Cardiac muscle cell (in vitro differentiated cells and primary cell): ENCODE measurements around the gene MAEA. TPM values are rescaled to one million over a fixed set of nuclear protein-coding genes. Genes with fewer than 3 reads are reported as not detected.

Source experiments
- DNase-seq, 2 donors: peaks; one replicate each; pipeline versions ENCODE4 v3.0.0 to v3.0.0-alpha.2; 2010 to 2017; ENCODE audit warnings: low read depth in 1 of 2, low spot score in 1 of 2
- H3K27ac ChIP-seq: fragments of 200-600 bp; sonication (generic); 2 replicates; pipeline ENCODE4 v1.5.1; 2016
- H3K27me3 ChIP-seq: fragments of 200-600 bp; sonication (generic); 2 replicates; pipeline ENCODE4 v1.6.0; 2016; ENCODE audit warnings: control low read depth
- H3K36me3 ChIP-seq: fragments of 200-600 bp; sonication (generic); 2 replicates; pipeline ENCODE4 v1.5.1; 2016; ENCODE audit warnings: control low read depth
- H3K4me1 ChIP-seq: fragments of 200-600 bp; sonication (generic); 2 replicates; pipeline ENCODE4 v1.8.1; 2017; ENCODE audit warnings: low read depth, mild to moderate bottlenecking, mixed run types
- H3K4me3 ChIP-seq: fragments of 200-600 bp; sonication (generic); 2 replicates; pipeline ENCODE4 v1.5.1; 2016; ENCODE audit warnings: mild to moderate bottlenecking
- H3K9me3 ChIP-seq: fragments of 200-600 bp; sonication (generic); 2 replicates; pipeline ENCODE4 v1.5.1; 2017; ENCODE audit warnings: low read depth, mild to moderate bottlenecking, control low read depth
- CTCF ChIP-seq: IDR thresholded peaks from 2 replicates; pipeline ENCODE4 v1.5.1; 2012; ENCODE audit warnings: low read depth, mild to moderate bottlenecking, low read length
- polyA plus RNA-seq: library from polyadenylated mRNA; unstranded; fragments of >200 nt; fragmentation: Nextera tagmentation; extraction: Ambion mirVana; gene quantifications from 2 replicates; pipeline ENCODE4 v1.2.1, GENCODE V29; 2016
- total RNA-seq: library from RNA; depleted of rRNA; stranded (reverse); fragments of >200 nt; gene quantifications from 2 replicates; pipeline ENCODE4 v1.2.3, GENCODE V29; 2016

Gene MAEA
- total and polyA plus RNA-seq, 2 experiments from 2014 or later, result 76.8 to 85.0 TPM

GRCh38 chr4:1357356-1358248, 67.9 kb downstream of the MAEA start:
- Histone ChIP-seq H3K4me3 (no peak overlapping the region), H3K9me3 (no peaks in the 10 kb centered on the region), H3K27me3 (no peaks in the 10 kb centered on the region), H3K36me3 (no peaks in the 10 kb centered on the region), H3K27ac (no peak overlapping the region), H3K4me1 (no peaks in the 10 kb centered on the region)
- TF ChIP-seq CTCF, result no peak
- no peak for DNase-seq

GRCh38 chr4:1358421-1359143, 68.9 kb downstream of the MAEA start:
- Histone ChIP-seq H3K27ac (no peak overlapping the region), H3K9me3 (no peaks in the 10 kb centered on the region), H3K4me3 (no peak overlapping the region), H3K27me3 (no peaks in the 10 kb centered on the region), H3K36me3 (no peaks in the 10 kb centered on the region), H3K4me1 (no peaks in the 10 kb centered on the region)
- no peak for TF ChIP-seq CTCF
- no peak for DNase-seq

DNA sequence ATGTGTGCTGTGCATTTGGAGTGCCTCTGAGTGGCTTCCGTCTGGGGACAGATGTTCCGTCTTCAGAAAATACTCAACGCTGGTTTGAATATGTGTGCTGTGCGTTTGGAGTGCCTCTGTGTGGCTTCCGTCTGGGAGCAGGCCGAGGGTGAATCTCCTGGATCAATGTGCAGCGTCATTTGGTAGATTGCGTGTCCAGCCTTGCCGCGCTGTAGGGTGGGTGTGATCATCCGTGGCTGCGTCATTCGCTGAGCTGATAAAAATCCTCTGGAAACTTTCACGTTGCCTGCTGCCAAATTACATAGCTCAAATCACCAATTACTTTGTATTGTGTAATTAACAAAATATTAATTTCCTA, 69.4 kb downstream of the MAEA start:
- Histone ChIP-seq H3K4me1 (no peaks in the 10 kb centered on the region), H3K9me3 (no peaks in the 10 kb centered on the region)

DNA sequence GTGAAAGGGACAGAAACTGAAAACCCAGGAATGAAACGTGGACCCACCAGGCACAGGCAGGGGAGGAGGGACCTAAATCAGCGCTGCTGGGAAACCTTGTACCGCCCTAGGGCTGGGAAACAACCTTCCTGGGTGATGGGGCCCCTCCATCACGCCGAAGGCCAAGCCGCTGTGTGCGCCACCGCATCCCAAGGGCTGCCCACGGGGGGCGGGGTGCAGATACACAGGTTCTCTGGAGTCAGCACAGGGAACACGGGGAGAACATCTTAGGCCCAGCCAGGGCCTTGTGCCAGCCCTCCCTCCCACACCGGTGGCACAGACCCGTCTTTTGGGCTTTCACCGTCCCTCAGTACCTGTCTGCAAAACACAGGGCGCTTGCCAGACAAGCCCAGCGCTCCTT, 70.3 kb downstream of the MAEA start:
- DNase-seq, result no peak
- no peaks in the 10 kb centered on the region for H3K4me1 ChIP-seq
- no peaks in the 10 kb centered on the region for H3K36me3 ChIP-seq
- no peak for TF ChIP-seq CTCF
- no peak overlapping the region for H3K27ac ChIP-seq
- H3K9me3 ChIP-seq, result no peaks in the 10 kb centered on the region
- H3K27me3 ChIP-seq, result no peaks in the 10 kb centered on the region
- H3K4me3 ChIP-seq, result no peak overlapping the region

More for the DNA sequence above, 69.4 kb downstream of the MAEA start:
- DNase-seq, result no peak
- Histone ChIP-seq H3K27me3 (no peaks in the 10 kb centered on the region), H3K36me3 (no peaks in the 10 kb centered on the region), H3K27ac (no peak overlapping the region), H3K4me3 (no peak overlapping the region)
- no peak for TF ChIP-seq CTCF

- H3K27ac ChIP-seq, result no peak overlapping the region
- H3K9me3 ChIP-seq, result no peaks in the 10 kb centered on the region
- H3K4me1 ChIP-seq, result no peaks in the 10 kb centered on the region
- peak in 1 of 2 donors; percentile 21 for DNase-seq
- TF ChIP-seq CTCF, result no peak
- H3K27me3 ChIP-seq, result no peaks in the 10 kb centered on the region
- H3K4me3 ChIP-seq, result no peak overlapping the region
- no peaks in the 10 kb centered on the region for H3K36me3 ChIP-seq
Observed at GRCh38 chr4:1360423-1361283, 71.0 kb downstream of the MAEA start.
